A549 (cell line): ENCODE results near the gene ABT1. TPM values are rescaled to one million over a fixed set of nuclear protein-coding genes. Genes with fewer than 3 reads are reported as not detected.

Experiments used
- ATAC-seq, 2 experiments: fragments of 200-7000 bp in 1 of 2; fragments of >200 bp in 1 of 2; cut with Nextera tagmentation in 1 of 2; cut with Tn5 transposase in 1 of 2; 3 replicates each; pipeline versions ENCODE4 v1.8.0 to v1.9.1; 2018 to 2020; ENCODE audit warnings: mild to moderate bottlenecking in 1 of 2, moderate library complexity in 1 of 2
- CTCF ChIA-PET: fragments of 300-600 bp; sonication (Branson Sonifier 250); formaldehyde crosslinking; extraction: SDS; loops from one replicate; lab custom pipeline; 2021; ENCODE audit warnings: antibody characterized with exemption, inconsistent platforms; lab: Yijun Ruan, JAX
- POLR2A ChIA-PET: fragments of 350-600 bp; formaldehyde crosslinking; extraction: SDS; loops from one replicate; lab custom pipeline; 2021; ENCODE audit warnings: antibody characterized with exemption, inconsistent platforms; lab: Yijun Ruan, JAX
- DNase-seq, 2 experiments: peaks; one replicate each; pipeline versions ENCODE4 v3.0.0 to v3.0.0-alpha.2; 2011 to 2016; ENCODE audit warnings: low read depth in 1 of 2, low spot score in 1 of 2
- FAIRE-seq: peaks from 2 replicates; lab custom pipeline; 2011; peaks lifted over from hg19 to GRCh38; lab: Jason Lieb, UNC
- H3K27ac ChIP-seq, 2 experiments: fragments of >200 bp; sonication (Bioruptor Twin); formaldehyde crosslinking; 3 replicates each; pipeline ENCODE4 v1.5.1; 2016 to 2017
- H3K4me1 ChIP-seq: fragments of >200 bp; sonication (Bioruptor Twin); formaldehyde crosslinking; 3 replicates; pipeline ENCODE4 v1.6.1; 2016
- H3K4me2 ChIP-seq: fragments of >200 bp; sonication (Bioruptor Twin); formaldehyde crosslinking; 3 replicates; pipeline ENCODE4 v1.6.1; 2016
- H3K4me3 ChIP-seq: fragments of >200 bp; sonication (Bioruptor Twin); formaldehyde crosslinking; 3 replicates; pipeline ENCODE4 v1.5.1; 2016
- H3K9me3 ChIP-seq: fragments of >200 bp; sonication (Bioruptor Twin); formaldehyde crosslinking; 3 replicates; pipeline ENCODE4 v1.6.1; 2016
- CEBPB ChIP-seq, 2 experiments: fragments of >200 bp in 1 of 2; sonication (Bioruptor Twin) in 1 of 2; formaldehyde crosslinking in 1 of 2; IDR thresholded peaks; 2 replicates each; pipeline ENCODE4 v1.6.1; 2012 to 2016
- CHD4 ChIP-seq: fragments of 200-600 bp; sonication (generic); IDR thresholded peaks from 2 replicates; pipeline ENCODE4 v1.6.1; 2016; ENCODE audit warnings: antibody characterized with exemption, mild to moderate bottlenecking, borderline replicate concordance
- CTCF ChIP-seq: fragments of >200 bp; sonication (Bioruptor Twin); formaldehyde crosslinking; IDR thresholded peaks from 3 replicates; pipeline ENCODE4 v1.5.1; 2016
- EP300 ChIP-seq, 2 experiments: fragments of >200 bp; sonication (Bioruptor Twin); formaldehyde crosslinking; IDR thresholded peaks; 2 replicates in 1 of 2; 3 replicates in 1 of 2; pipeline ENCODE4 v1.6.1; 2016 to 2017
- FOSL2 ChIP-seq, 2 experiments: fragments of 450-650 bp in 1 of 2; fragments of >200 bp in 1 of 2; sonication (Bioruptor Twin) in 1 of 2; formaldehyde crosslinking; IDR thresholded peaks; 2 replicates each; pipeline versions ENCODE4 v1.5.0 to v1.6.1; 2016 to 2020; ENCODE audit warnings: mild to moderate bottlenecking in 1 of 2, moderate library complexity in 1 of 2
- HES2 ChIP-seq: fragments of >200 bp; sonication (Bioruptor Twin); formaldehyde crosslinking; IDR thresholded peaks from 2 replicates; pipeline ENCODE4 v1.6.1; 2016
- HMGXB4 ChIP-seq: fragments of 250-450 bp; sonication (Bioruptor Pico); IDR thresholded peaks from 2 replicates; pipeline ENCODE4 v1.5.0; 2021; ENCODE audit warnings: mild to moderate bottlenecking, moderate library complexity, borderline replicate concordance
- KDM1A ChIP-seq: fragments of 200-600 bp; sonication (generic); IDR thresholded peaks from 2 replicates; pipeline ENCODE4 v1.6.1; 2016; ENCODE audit warnings: low read depth, mild to moderate bottlenecking
- NFE2L2 ChIP-seq: fragments of 150-350 bp; conservative IDR thresholded peaks from 2 replicates; pipeline ENCODE4 v1.6.1; 2014; ENCODE audit warnings: low read length
- RAD21 ChIP-seq, 2 experiments: fragments of >200 bp in 1 of 2; sonication (Bioruptor Twin) in 1 of 2; formaldehyde crosslinking in 1 of 2; IDR thresholded peaks in 1 of 2; conservative IDR thresholded peaks in 1 of 2; 2 replicates in 1 of 2; 3 replicates in 1 of 2; pipeline ENCODE4 v1.6.1; 2012 to 2018; ENCODE audit warnings: inconsistent platforms in 1 of 2
- SMC3 ChIP-seq: fragments of >200 bp; sonication (Bioruptor Twin); formaldehyde crosslinking; IDR thresholded peaks from 3 replicates; pipeline ENCODE4 v1.6.1; 2018; ENCODE audit warnings: inconsistent platforms
- SREBF2 ChIP-seq: fragments of 450-650 bp; IDR thresholded peaks from 2 replicates; pipeline ENCODE4 v1.6.1; 2014; ENCODE audit warnings: mild to moderate bottlenecking, moderate library complexity
- TFCP2L1 ChIP-seq: fragments of 250-450 bp; sonication (Bioruptor Pico); IDR thresholded peaks from 2 replicates; pipeline ENCODE4 v1.5.0; 2021; ENCODE audit warnings: mild to moderate bottlenecking
- ZNF302 ChIP-seq: fragments of 250-450 bp; sonication (Bioruptor Pico); IDR thresholded peaks from 2 replicates; pipeline ENCODE4 v1.9.0; 2021; ENCODE audit warnings: inconsistent platforms, mild to moderate bottlenecking, moderate library complexity
- WGBS: methylation state at CpG from one replicate; pipeline ENCODE4 v1.1.6; 2017; ENCODE audit errors: missing lambda C conversion rate; 5-methylcytosine and 5-hydroxymethylcytosine counted together
- polyA plus RNA-seq, 4 experiments: library from polyadenylated mRNA; depleted of rRNA in 3 of 4; stranded (reverse); fragments of >200 nt; fragmentation: RNase III in 1 of 4; extraction: RNeasy Plus Mini Kit Qiagen cat#74134 plus additional on column Dnase treatment in 1 of 4; gene quantifications; 2 replicates in 3 of 4; 3 replicates in 1 of 4; pipeline ENCODE4 v1.2.3, GENCODE V29; 2011 to 2017

Gene ABT1
- polyA plus RNA-seq, 2 of the 4 experiments (the other 2 are of a cell fraction), result 10.6 to 11.1 TPM

GRCh38 chr6:26594131-26594498 is 2.6 kb upstream of the ABT1 start:
- H3K27ac ChIP-seq, result peak overlapping the region in 1 of 2 experiments; percentile 59; a peak in 1 of 6 replicates
- ChIA-PET CTCF (interaction anchor here (0.6 to 7.6 kb wide), 9 partner anchors 10 to 533 kb away, joined by 3 to 124 read pairs (median 6); no protein-coding TSS in a partner anchor), POLR2A (interaction anchor here (1.1 to 2.1 kb wide), 4 partner anchors 17 to 436 kb away, joined by 3 to 13 read pairs (median 4); no protein-coding TSS in a partner anchor)
- no peak for TF ChIP-seq ZNF302 (CRISPR knock-in tag)
- peak in 1 of 2 experiments; percentile 63; a peak in 2 of 4 replicates for TF ChIP-seq CEBPB (IDR thresholded peaks at IDR 0.05)
- FAIRE-seq, result no peak
- no peaks in the 10 kb centered on the region for H3K9me3 ChIP-seq
- H3K4me2 ChIP-seq, result peak overlapping the region; percentile 64
- peak overlapping the region; percentile 77 for H3K4me3 ChIP-seq
- ATAC-seq, result no peak
- WGBS, result 1% methylated on average over 6 of the region's 6 CpGs
- H3K4me1 ChIP-seq, result peaks cover 4% of the 10 kb centered on the region; the same call in 1 of the 3 replicates
- DNase-seq, result no peak

GRCh38 chr6:26594730-26595632 is 1.8 kb upstream of the ABT1 start:
- no peaks in the 10 kb centered on the region for H3K9me3 ChIP-seq
- DNase-seq (peak; percentile 53 to 88), ATAC-seq (peak; percentile 55 to 65), FAIRE-seq (no peak)
- H3K27ac ChIP-seq, result peak overlapping the region; percentile 50 to 95
- ChIA-PET CTCF (interaction anchor here (0.6 to 7.6 kb wide), 42 partner anchors 9 to 1302 kb away, joined by 3 to 124 read pairs (median 4); partner anchors contain the start of gene HMGN4), POLR2A (interaction anchor here (0.7 to 2.1 kb wide), 9 partner anchors 18 to 1213 kb away, joined by 3 to 13 read pairs (median 4); a partner anchor contains a TSS)
- WGBS, result 8% methylated on average over 23 of the region's 23 CpGs
- H3K4me1 ChIP-seq, result peaks cover 4% of the 10 kb centered on the region; the same call in 1 of the 3 replicates
- H3K4me3 ChIP-seq, result peak overlapping the region; percentile 77
- TF ChIP-seq SMC3, result no peak
- peak; percentile 51 for TF ChIP-seq SREBF2
- TF ChIP-seq CEBPB (IDR thresholded peaks at IDR 0.05), result peak in 1 of 2 experiments; percentile 21; a peak in 1 of 4 replicates
- no peak for TF ChIP-seq KDM1A
- H3K4me2 ChIP-seq, result peak overlapping the region; percentile 64

GRCh38 chr6:26595669-26596269 is 984 bp upstream of the ABT1 start:
- H3K4me3 ChIP-seq, result peak overlapping the region; percentile 77
- WGBS, result 1% methylated on average over 19 of the region's 39 CpGs
- peak overlapping the region; percentile 64 for H3K4me2 ChIP-seq
- FAIRE-seq (no peak), ATAC-seq (peak; percentile 73 to 85), DNase-seq (peak; percentile 58 to 91)
- H3K4me1 ChIP-seq, result peaks cover 4% of the 10 kb centered on the region; the same call in 1 of the 3 replicates
- H3K9me3 ChIP-seq, result no peaks in the 10 kb centered on the region
- peak overlapping the region; percentile 78 to 95 for H3K27ac ChIP-seq
- TF ChIP-seq CTCF (peak; percentile 81), EP300 (IDR thresholded peaks at IDR 0.05) (no peak), SMC3 (peak; percentile 72), NFE2L2 (no peak), HES2 (no peak), FOSL2 (IDR thresholded peaks at IDR 0.05) (no peak), FOSL2 (CRISPR knock-in tag; IDR thresholded peaks at IDR 0.05) (no peak), TFCP2L1 (CRISPR knock-in tag) (no peak), HMGXB4 (no peak), RAD21 (conservative IDR thresholded peaks at IDR 0.05 in 1 of 2, IDR thresholded peaks at IDR 0.05 in 1 of 2) (peak; percentile 66 to 68), CHD4 (0 out of 2 replicates have a peak, but pooled peaks have one; percentile 32)
- POLR2A ChIA-PET, result interaction anchor here (0.5 to 2.1 kb wide), 9 partner anchors 20 to 1298 kb away, joined by 3 to 13 read pairs (median 4); a partner anchor contains a TSS
- CTCF ChIA-PET, result interaction anchor here (0.6 to 7.6 kb wide), 42 partner anchors 9 to 1301 kb away, joined by 3 to 124 read pairs (median 4); partner anchors contain the start of gene HMGN4
